Keratinocyte (primary cell): ENCODE results near the gene ANKRD34A.

Source experiments
- CTCF ChIP-seq, 3 experiments: IDR thresholded peaks in 1 of 3; conservative IDR thresholded peaks in 1 of 3; optimal IDR thresholded peaks in 1 of 3; 2 replicates in 2 of 3; 3 replicates in 1 of 3; pipeline versions ENCODE3 to v1.5.1; 2011; ENCODE audit warnings: low read length in 3 of 3, mild to moderate bottlenecking in 3 of 3, moderate library complexity in 2 of 3, control low read depth in 1 of 3, inconsistent platforms in 1 of 3; ENCODE audit not compliant: insufficient read depth in 2 of 3; ENCODE audit errors: extremely low read depth in 1 of 3
- EZH2 ChIP-seq: IDR thresholded peaks from one replicate; pipeline ENCODE4 v1.6.1; 2012; ENCODE audit warnings: inconsistent platforms, mild to moderate bottlenecking, low read length, moderate library complexity

- TF ChIP-seq CTCF (optimal IDR thresholded peaks at IDR 0.05 in 1 of 3, IDR thresholded peaks at IDR 0.05 in 1 of 3, conservative IDR thresholded peaks at IDR 0.05 in 1 of 3; ENCODE audit: extremely low read depth in 1 of 3, insufficient read depth in 2 of 3, low read length in 3 of 3) (no peak), EZH2 (no peak)
Measured at GRCh38 chr1:145979746-145980456, 15.5 kb upstream of the ANKRD34A start.
